Measurements from ENCODE around the gene FEZF1.

Gene FEZF1

DNA sequence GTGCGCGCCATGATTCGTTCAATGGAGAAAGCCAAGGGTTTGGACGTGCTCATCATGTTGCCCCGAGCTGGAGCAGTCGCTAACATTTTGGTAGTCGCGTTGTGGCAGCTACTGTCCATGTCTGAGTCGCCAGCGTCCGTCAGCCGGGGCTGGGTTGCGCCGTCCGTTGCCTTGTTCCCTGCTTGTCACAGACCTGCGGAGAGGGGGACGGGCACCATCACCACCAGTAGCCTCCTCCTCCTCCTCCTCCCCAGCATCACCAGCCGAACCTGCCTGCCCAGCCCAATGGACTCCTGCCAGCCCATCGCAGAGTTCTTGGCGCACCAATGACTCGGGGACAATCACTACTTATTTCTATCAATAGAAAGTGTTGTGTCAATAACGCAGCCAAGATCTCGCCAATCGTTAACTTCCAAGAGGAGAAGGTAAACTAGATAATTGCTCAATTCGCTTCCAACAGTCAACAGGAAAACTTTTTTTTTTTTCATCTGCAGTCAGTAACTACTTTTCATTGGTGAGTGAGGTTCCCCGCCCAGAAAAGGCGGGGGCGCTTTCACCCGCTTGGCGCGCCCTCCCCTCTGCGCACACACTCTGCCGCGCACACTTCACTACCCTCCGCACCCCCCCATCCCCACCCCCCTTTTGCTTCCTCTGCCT, at the start of gene FEZF1:
TSS of gene FEZF1 (minus strand) at position 432 of the 657 bp plus-strand sequence. CDS start at position 119, 313 bp downstream.
- H3K27ac ChIP-seq (ENCODE audit: low read depth, low read length) = no peak within 1 kb of the TSS
- no peaks in the 10 kb centered on the region for H3K36me3 ChIP-seq (ENCODE audit: insufficient read depth, low read length)
- peak within 1 kb of the TSS in 1 of 2 donors; percentile 14 for H3K4me3 ChIP-seq (ENCODE audit: low read depth in 1 of 2, low read length in 2 of 2)
- H3K4me1 ChIP-seq (ENCODE audit: insufficient read depth, low read length) = peaks cover 20% of the 10 kb centered on the region
- H3K9ac ChIP-seq (ENCODE audit: low read length) = no peak within 1 kb of the TSS
- H3K9me3 ChIP-seq (ENCODE audit: low read length) = no peaks in the 10 kb centered on the region
- peaks cover 95 to 100% of the 10 kb centered on the region in 2 donors for H3K27me3 ChIP-seq (ENCODE audit: control insufficient read depth in 1 of 2, insufficient read depth in 2 of 2, low read length in 2 of 2)

DNA sequence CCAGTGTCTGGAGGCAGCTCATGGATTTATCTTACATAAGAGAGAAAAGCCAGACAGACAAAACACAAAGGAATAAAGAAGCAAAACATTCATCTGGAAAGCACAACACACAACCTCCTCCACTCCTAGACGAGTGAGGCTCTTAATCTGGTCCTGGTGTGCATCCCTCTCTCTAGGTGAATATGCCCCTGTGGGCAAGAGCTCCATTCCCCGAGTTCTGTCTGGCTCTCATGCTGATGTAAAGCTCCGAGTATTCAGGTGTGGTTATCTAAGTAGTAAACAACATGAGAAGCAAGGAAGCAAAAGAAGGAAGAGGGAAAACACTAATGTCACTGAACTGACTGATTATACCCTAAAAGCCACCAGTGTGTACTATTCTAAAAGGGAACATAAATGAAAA, 47.9 kb upstream of the FEZF1 start:
- Histone ChIP-seq H3K4me1 (ENCODE audit: insufficient read depth, low read length) (no peaks in the 10 kb centered on the region), H3K9me3 (ENCODE audit: low read length) (no peaks in the 10 kb centered on the region), H3K27ac (ENCODE audit: low read depth, low read length) (no peak overlapping the region), H3K9ac (ENCODE audit: low read length) (no peak overlapping the region), H3K4me3 (ENCODE audit: low read depth in 1 of 2, low read length in 2 of 2) (no peak overlapping the region), H3K36me3 (ENCODE audit: insufficient read depth, low read length) (no peaks in the 10 kb centered on the region), H3K27me3 (ENCODE audit: control insufficient read depth in 1 of 2, insufficient read depth in 2 of 2, low read length in 2 of 2) (no peaks in the 10 kb centered on the region)

DNA sequence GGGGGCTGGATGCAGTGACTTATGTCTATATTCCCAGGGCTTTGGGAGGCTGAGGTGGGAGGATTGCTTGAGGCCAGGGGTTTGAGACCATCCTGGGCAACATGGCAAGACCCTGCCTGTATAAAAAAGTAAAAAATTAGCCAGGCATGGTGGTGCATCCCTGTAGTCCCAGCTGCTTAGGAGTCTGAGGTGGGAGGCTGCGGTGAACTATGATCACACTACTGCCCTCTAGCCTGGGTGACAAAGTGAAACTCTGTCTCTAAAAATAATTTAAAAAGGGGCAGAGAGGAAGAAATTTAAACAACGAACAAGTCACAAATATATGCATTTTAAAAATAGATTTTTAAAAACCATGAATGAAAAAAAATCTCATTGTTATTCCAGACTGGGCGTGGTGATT, 46.2 kb upstream of the FEZF1 start:
- H3K4me1 ChIP-seq (ENCODE audit: insufficient read depth, low read length) = no peaks in the 10 kb centered on the region
- H3K27me3 ChIP-seq (ENCODE audit: control insufficient read depth in 1 of 2, insufficient read depth in 2 of 2, low read length in 2 of 2) = no peaks in the 10 kb centered on the region
- H3K9ac ChIP-seq (ENCODE audit: low read length) = no peak overlapping the region
- H3K27ac ChIP-seq (ENCODE audit: low read depth, low read length) = no peak overlapping the region
- H3K9me3 ChIP-seq (ENCODE audit: low read length) = no peaks in the 10 kb centered on the region
- H3K4me3 ChIP-seq (ENCODE audit: low read depth in 1 of 2, low read length in 2 of 2) = no peak overlapping the region
- no peaks in the 10 kb centered on the region for H3K36me3 ChIP-seq (ENCODE audit: insufficient read depth, low read length)

DNA sequence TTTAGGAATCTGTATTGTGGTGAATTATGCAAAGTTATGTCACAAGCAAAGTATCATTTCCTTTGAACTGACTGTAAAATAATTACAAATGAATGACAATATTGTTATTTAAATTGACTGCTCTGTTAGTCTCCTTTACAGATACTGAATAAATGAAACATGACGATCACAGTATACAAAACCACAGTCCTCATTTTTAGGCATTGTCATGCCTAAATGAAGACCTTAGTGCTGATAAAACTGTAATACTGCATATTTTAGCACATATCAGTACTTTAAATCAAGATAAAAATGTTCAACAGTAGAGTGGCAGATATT, 39.7 kb upstream of the FEZF1 start:
- Histone ChIP-seq H3K9ac (ENCODE audit: low read length) (no peak overlapping the region), H3K4me1 (ENCODE audit: insufficient read depth, low read length) (no peaks in the 10 kb centered on the region), H3K4me3 (ENCODE audit: low read depth in 1 of 2, low read length in 2 of 2) (no peak overlapping the region), H3K27me3 (ENCODE audit: control insufficient read depth in 1 of 2, insufficient read depth in 2 of 2, low read length in 2 of 2) (no peaks in the 10 kb centered on the region), H3K36me3 (ENCODE audit: insufficient read depth, low read length) (no peaks in the 10 kb centered on the region), H3K27ac (ENCODE audit: low read depth, low read length) (no peak overlapping the region), H3K9me3 (ENCODE audit: low read length) (no peaks in the 10 kb centered on the region)

DNA sequence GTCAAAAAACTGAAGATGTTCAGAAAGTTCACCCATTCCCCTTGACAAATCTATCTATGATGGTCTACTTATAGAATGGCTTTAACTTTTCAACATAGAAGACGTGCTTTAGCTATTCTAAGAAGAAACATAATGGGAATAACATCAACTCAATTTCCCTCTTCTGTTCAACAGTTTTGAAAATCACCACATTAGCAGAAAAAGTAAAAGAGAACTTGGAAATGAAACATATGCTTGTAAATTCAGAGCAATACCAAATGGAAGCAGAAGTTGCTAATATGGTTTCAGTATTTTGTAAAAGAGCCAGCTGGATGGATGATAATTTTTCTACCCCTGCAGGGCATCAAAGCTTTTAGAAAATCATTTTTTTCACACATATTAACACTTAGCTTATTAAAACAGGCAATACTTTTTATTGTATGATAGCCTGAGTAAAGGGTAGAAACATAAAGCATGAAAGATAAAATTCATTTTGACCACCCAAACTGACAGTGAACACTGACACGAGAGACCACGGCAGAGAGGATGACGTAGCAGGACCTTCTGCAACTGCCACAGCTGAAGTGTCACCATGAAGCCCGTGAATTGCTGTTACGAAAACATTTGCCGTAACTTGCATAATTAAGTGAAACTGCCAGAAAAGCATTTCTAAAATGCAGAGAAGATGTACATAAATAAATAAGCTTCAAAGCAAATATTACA, 39.2 kb upstream of the FEZF1 start:
- no peak overlapping the region for H3K4me3 ChIP-seq (ENCODE audit: low read depth in 1 of 2, low read length in 2 of 2)
- no peak overlapping the region for H3K9ac ChIP-seq (ENCODE audit: low read length)
- no peaks in the 10 kb centered on the region for H3K9me3 ChIP-seq (ENCODE audit: low read length)
- no peaks in the 10 kb centered on the region for H3K36me3 ChIP-seq (ENCODE audit: insufficient read depth, low read length)
- H3K27ac ChIP-seq (ENCODE audit: low read depth, low read length) = no peak overlapping the region
- H3K4me1 ChIP-seq (ENCODE audit: insufficient read depth, low read length) = no peaks in the 10 kb centered on the region
- no peaks in the 10 kb centered on the region for H3K27me3 ChIP-seq (ENCODE audit: control insufficient read depth in 1 of 2, insufficient read depth in 2 of 2, low read length in 2 of 2)

DNA sequence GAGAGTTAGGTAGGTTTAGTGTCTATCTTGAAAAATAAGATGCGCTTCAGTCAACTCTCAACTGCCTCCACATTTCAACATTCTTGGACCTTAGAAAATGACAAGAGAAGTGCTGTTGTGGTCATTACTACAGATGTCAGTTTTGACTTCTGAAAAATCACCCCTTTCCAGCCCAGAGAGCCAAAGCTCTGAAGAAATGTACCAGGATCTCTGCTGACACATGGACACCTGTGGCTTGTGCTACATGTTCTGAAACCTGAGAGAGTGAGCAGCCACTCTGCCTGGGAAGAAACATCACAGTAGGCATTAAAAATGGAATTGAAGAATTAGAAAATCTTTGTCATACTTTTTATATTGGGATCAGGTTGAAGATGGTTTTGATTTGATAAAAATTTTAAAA, 35.9 kb upstream of the FEZF1 start:
- no peak overlapping the region for H3K4me3 ChIP-seq (ENCODE audit: low read depth in 1 of 2, low read length in 2 of 2)
- no peaks in the 10 kb centered on the region for H3K9me3 ChIP-seq (ENCODE audit: low read length)
- no peaks in the 10 kb centered on the region for H3K27me3 ChIP-seq (ENCODE audit: control insufficient read depth in 1 of 2, insufficient read depth in 2 of 2, low read length in 2 of 2)
- H3K36me3 ChIP-seq (ENCODE audit: insufficient read depth, low read length) = no peaks in the 10 kb centered on the region
- no peak overlapping the region for H3K27ac ChIP-seq (ENCODE audit: low read depth, low read length)
- no peak overlapping the region for H3K9ac ChIP-seq (ENCODE audit: low read length)
- no peaks in the 10 kb centered on the region for H3K4me1 ChIP-seq (ENCODE audit: insufficient read depth, low read length)

DNA sequence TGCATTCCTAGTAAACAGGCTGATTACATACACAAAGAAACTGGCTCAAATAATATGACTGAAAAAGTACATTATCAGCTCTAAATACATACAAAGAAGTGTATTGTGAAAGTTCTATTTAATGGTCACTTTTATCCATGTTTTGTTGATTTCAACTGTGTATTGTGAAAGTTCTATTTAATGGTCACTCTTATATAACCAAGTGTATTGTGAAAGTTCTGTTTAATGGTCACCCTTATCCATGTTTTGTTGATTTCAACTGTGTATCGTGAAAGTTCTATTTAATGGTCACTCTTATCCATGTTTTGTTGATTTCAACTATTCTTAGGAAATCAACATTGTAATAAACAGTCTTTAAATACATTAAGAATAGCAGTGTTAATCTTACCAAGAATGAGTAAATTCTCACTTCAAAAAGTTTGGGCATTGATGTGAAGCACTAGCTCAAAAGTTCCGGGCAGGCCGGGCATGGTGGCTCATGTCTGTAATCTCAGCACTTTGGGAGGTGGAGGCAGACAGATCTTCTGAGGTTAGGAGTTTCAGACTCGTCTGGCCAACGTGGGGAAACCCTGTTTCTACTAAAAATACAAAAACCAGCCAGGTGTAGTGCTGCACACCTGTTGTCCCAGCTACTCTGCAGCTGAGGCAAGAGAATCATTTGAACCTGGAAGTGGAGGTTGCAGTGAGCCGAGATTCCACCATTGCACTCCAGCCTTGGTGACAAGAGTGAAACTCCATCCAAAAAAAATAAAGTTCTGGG, 34.8 kb upstream of the FEZF1 start:
- Histone ChIP-seq H3K27me3 (ENCODE audit: control insufficient read depth in 1 of 2, insufficient read depth in 2 of 2, low read length in 2 of 2) (no peaks in the 10 kb centered on the region), H3K27ac (ENCODE audit: low read depth, low read length) (no peak overlapping the region), H3K9ac (ENCODE audit: low read length) (no peak overlapping the region), H3K4me1 (ENCODE audit: insufficient read depth, low read length) (no peaks in the 10 kb centered on the region), H3K36me3 (ENCODE audit: insufficient read depth, low read length) (no peaks in the 10 kb centered on the region), H3K4me3 (ENCODE audit: low read depth in 1 of 2, low read length in 2 of 2) (no peak overlapping the region), H3K9me3 (ENCODE audit: low read length) (no peaks in the 10 kb centered on the region)

DNA sequence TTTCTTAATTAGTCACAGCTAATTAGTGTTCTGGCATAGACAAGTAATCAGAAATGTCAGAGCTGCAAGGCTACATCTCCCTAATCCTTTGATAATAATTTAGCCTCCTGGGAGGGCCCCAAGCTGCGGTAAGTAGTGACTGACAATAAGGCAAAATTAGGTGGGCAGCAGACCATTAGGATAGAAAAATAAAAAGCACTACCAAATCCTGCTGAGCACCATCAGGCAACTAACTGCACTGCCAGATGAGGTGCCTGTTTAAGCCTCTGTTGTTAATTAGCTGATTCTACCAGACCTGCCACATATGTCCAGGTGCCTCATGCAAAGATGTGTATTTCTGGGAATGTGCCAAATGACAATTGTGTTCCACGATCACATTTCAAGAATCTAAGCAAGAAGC, 32.5 kb upstream of the FEZF1 start:
- no peak overlapping the region for H3K9ac ChIP-seq (ENCODE audit: low read length)
- no peaks in the 10 kb centered on the region for H3K9me3 ChIP-seq (ENCODE audit: low read length)

DNA sequence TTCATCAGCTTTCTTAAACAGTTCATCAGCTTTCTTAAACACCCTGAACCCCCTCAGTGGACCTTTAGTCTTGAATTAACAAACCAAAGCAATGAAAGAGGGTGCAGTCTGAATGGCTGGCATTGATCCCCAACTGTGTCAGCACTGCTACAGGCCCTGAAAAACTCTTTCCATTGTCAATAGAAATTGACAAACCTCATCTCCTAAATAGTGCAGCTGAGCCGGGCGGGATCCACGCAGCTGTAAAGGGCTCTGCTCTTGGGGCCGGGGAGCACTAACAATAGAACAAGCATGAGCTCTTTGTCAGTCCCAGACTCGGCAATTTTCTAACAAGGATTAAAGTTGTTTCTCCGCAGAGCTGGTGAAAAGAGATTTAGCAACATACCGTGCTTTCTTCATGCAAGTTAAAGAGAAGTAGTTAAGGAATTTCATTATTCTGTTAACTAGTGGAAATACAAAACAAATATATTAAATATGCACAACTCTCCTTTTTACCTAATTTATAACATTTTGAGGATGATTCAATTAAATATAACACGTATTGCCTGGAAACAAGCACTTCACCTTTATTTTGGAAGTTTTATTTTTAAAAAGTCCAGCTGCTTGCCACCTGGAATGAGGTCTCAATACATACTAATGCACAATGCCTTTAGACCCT, 24.7 kb upstream of the FEZF1 start:
- Histone ChIP-seq H3K27me3 (ENCODE audit: control insufficient read depth in 1 of 2, insufficient read depth in 2 of 2, low read length in 2 of 2) (no peaks in the 10 kb centered on the region), H3K27ac (ENCODE audit: low read depth, low read length) (no peak overlapping the region), H3K9ac (ENCODE audit: low read length) (no peak overlapping the region)

More for the DNA sequence above, 32.5 kb upstream of the FEZF1 start:
- Histone ChIP-seq H3K4me3 (ENCODE audit: low read depth in 1 of 2, low read length in 2 of 2) (no peak overlapping the region), H3K36me3 (ENCODE audit: insufficient read depth, low read length) (no peaks in the 10 kb centered on the region), H3K4me1 (ENCODE audit: insufficient read depth, low read length) (no peaks in the 10 kb centered on the region), H3K27ac (ENCODE audit: low read depth, low read length) (no peak overlapping the region), H3K27me3 (ENCODE audit: control insufficient read depth in 1 of 2, insufficient read depth in 2 of 2, low read length in 2 of 2) (no peaks in the 10 kb centered on the region)

DNA sequence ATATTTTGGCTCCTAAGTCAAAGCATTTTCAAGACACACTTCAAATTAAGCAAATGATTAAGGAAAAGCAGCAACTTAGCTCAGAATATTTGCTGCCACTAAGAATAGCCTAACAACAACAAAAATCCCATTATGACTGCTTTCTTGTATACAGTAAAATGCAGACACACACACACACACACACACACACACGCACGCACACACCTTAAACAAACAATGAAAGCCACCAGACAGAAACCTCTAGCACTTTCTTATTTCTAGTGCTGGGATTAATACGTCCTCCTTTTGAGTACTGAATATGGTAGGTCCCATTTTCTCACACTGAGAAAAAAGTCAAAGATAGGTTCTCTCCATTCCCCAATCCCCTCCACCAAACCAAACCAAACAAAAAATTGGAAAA, 23.4 kb upstream of the FEZF1 start:
- Histone ChIP-seq H3K4me3 (ENCODE audit: low read depth in 1 of 2, low read length in 2 of 2) (no peak overlapping the region), H3K27me3 (ENCODE audit: control insufficient read depth in 1 of 2, insufficient read depth in 2 of 2, low read length in 2 of 2) (no peaks in the 10 kb centered on the region), H3K27ac (ENCODE audit: low read depth, low read length) (no peak overlapping the region), H3K4me1 (ENCODE audit: insufficient read depth, low read length) (no peaks in the 10 kb centered on the region), H3K9ac (ENCODE audit: low read length) (no peak overlapping the region), H3K36me3 (ENCODE audit: insufficient read depth, low read length) (no peaks in the 10 kb centered on the region), H3K9me3 (ENCODE audit: low read length) (no peaks in the 10 kb centered on the region)

More for the DNA sequence above, 24.7 kb upstream of the FEZF1 start:
- H3K4me1 ChIP-seq (ENCODE audit: insufficient read depth, low read length) = no peaks in the 10 kb centered on the region
- H3K4me3 ChIP-seq (ENCODE audit: low read depth in 1 of 2, low read length in 2 of 2) = no peak overlapping the region
- H3K9me3 ChIP-seq (ENCODE audit: low read length) = no peaks in the 10 kb centered on the region
- H3K36me3 ChIP-seq (ENCODE audit: insufficient read depth, low read length) = no peaks in the 10 kb centered on the region

Data from muscle layer of colon (tissue), 2 donors.